Left ventricle myocardium inferior (tissue), 1 donor: ENCODE data around the gene MUC3A. TPM values are rescaled to one million over a fixed set of nuclear protein-coding genes. Genes with fewer than 3 reads are reported as not detected.

Experiments used
- DNase-seq: peaks from one replicate; pipeline ENCODE4 v3.0.0-alpha.2; 2020
- H3K27ac ChIP-seq: fragments of 200-600 bp; replicated peaks from 2 replicates; pipeline ENCODE4 v1.8.0; 2021
- H3K27me3 ChIP-seq: fragments of 200-600 bp; 2 replicates; pipeline ENCODE4 v1.8.0; 2021; ENCODE audit warnings: low read depth
- H3K36me3 ChIP-seq: fragments of 200-600 bp; 2 replicates; pipeline ENCODE4 v1.8.0; 2021
- H3K4me1 ChIP-seq: fragments of 200-600 bp; 2 replicates; pipeline ENCODE4 v1.8.0; 2021
- H3K4me3 ChIP-seq: fragments of 200-600 bp; 2 replicates; pipeline ENCODE4 v1.8.0; 2021; ENCODE audit warnings: mild to moderate bottlenecking, moderate library complexity
- H3K9me3 ChIP-seq: fragments of 200-600 bp; replicated peaks from 2 replicates; pipeline ENCODE4 v1.8.0; 2021
- intact Hi-C: fragments of 100-400 bp; cut with micrococcal nuclease; formaldehyde crosslinking; loops from one replicate; pipeline ENCODE4 v1.11.0; 2022
- total RNA-seq: library from RNA; stranded (reverse); fragmentation: NEBNext Ultra II Directional; extraction: Animal tissue kit (Norgen Biotek cat#: 25700); gene quantifications from one replicate; pipeline ENCODE4 v1.2.1, GENCODE V29; 2021
- TF ChIP-seq, protein P1 (sequence below): fragments of 200-600 bp; IDR thresholded peaks from 2 replicates; pipeline ENCODE4 v1.8.0; 2021; ENCODE audit warnings: antibody characterized with exemption, mild to moderate bottlenecking, borderline replicate concordance
- donor health status: DM: no; HTN: yes; CAD: no; lungs with severe emphysema.

Gene MUC3A
- total RNA-seq, 1 donor from 2014 or later: 0.19 TPM

DNA sequence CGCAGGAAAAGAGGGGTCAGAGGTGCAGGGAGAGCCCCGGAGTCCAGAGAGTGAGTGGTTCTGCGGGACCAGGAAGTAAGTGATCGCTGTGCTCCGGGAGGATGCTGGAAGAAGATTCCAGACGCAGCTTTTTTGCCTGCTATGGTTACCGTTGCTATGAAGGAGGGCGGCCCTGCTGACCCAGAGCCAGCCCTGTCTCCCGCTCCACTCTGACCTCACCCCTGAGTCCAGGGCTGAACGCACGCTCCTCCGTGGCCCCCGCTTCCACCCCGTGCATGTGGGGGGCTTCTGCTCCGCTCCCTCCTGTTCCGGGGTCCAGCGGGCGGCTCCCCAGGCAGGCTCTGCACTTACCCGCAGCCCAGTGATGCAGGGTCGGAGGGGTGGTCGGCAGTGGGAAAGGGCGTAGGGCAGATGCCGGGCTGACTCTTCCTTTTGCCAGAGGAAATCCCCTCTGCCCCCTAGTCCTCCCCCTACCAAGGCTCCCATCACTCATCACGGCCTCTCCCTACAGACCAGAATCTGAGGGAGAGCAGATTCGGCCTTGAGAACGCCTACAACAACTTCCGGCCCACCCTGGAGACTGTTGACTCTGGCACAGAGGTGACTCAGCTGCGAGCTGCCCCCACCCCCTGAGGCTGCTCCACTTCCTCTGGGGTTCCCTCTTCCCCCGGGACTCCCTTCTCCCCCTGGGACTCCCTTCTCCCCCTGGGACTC is 67.9 kb downstream of the MUC3A start:
- Histone ChIP-seq H3K27me3 (peaks cover 80% of the 10 kb centered on the region), H3K9me3 (no peaks in the 10 kb centered on the region), H3K36me3 (no peaks in the 10 kb centered on the region), H3K4me1 (peaks cover 5% of the 10 kb centered on the region), H3K4me3 (peak overlapping the region; percentile 63), H3K27ac (peak overlapping the region; percentile 84)
- TF ChIP-seq, protein P1, sequence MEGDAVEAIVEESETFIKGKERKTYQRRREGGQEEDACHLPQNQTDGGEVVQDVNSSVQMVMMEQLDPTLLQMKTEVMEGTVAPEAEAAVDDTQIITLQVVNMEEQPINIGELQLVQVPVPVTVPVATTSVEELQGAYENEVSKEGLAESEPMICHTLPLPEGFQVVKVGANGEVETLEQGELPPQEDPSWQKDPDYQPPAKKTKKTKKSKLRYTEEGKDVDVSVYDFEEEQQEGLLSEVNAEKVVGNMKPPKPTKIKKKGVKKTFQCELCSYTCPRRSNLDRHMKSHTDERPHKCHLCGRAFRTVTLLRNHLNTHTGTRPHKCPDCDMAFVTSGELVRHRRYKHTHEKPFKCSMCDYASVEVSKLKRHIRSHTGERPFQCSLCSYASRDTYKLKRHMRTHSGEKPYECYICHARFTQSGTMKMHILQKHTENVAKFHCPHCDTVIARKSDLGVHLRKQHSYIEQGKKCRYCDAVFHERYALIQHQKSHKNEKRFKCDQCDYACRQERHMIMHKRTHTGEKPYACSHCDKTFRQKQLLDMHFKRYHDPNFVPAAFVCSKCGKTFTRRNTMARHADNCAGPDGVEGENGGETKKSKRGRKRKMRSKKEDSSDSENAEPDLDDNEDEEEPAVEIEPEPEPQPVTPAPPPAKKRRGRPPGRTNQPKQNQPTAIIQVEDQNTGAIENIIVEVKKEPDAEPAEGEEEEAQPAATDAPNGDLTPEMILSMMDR: no peak
- intact Hi-C loops: no loop called here
- peak; percentile 69 for DNase-seq

Other genes starting within 250 kb of the MUC3A start
- 30.6 TPM for gene POP7, start 243.4 kb upstream of the MUC3A start, total RNA-seq
- not detected for gene EPO, start 229.1 kb upstream of the MUC3A start, total RNA-seq
- not detected for gene ZAN, start 215.9 kb upstream of the MUC3A start, total RNA-seq
- gene EPHB4, start 122.0 kb upstream of the MUC3A start, total RNA-seq: 20.3 TPM
- gene SLC12A9, start 96.8 kb upstream of the MUC3A start, total RNA-seq: 10.9 TPM
- gene TRIP6, start 82.1 kb upstream of the MUC3A start, total RNA-seq: 11.7 TPM
- 51.3 TPM for gene SRRT, start 74.4 kb upstream of the MUC3A start, total RNA-seq
- gene UFSP1, start 59.8 kb upstream of the MUC3A start, total RNA-seq: 2.4 TPM
- 0.49 TPM for gene ACHE, start 53.6 kb upstream of the MUC3A start, total RNA-seq
- gene MUC12, start 20.0 kb downstream of the MUC3A start, total RNA-seq: 0.30 TPM
- not detected for gene MUC17, start 70.5 kb downstream of the MUC3A start, total RNA-seq
- 17.0 TPM for gene TRIM56, start 135.9 kb downstream of the MUC3A start, total RNA-seq
- gene SERPINE1, start 177.6 kb downstream of the MUC3A start, total RNA-seq: 4.3 TPM
- gene AP1S1, start 204.9 kb downstream of the MUC3A start, total RNA-seq: 10.7 TPM
- gene VGF, start 216.0 kb downstream of the MUC3A start, total RNA-seq: not detected
- gene NAT16, start 230.8 kb downstream of the MUC3A start, total RNA-seq: not detected